Natural killer cell (primary cell): ENCODE data around the gene TSSK6. TPM values are rescaled to one million over a fixed set of nuclear protein-coding genes. Genes with fewer than 3 reads are reported as not detected.
A peak's percentile ranks its signal among the peaks of the same experiment; 100 is the strongest.

ENCODE experiments used
- ATAC-seq, 3 donors: fragments of 150-1000 bp in 2 of 3; fragments of 200-7000 bp in 1 of 3; cut with Tn5 transposase; 1 replicate in 1 of 3; 2 replicates in 2 of 3; pipeline ENCODE4 v1.10.0; 2021; ENCODE audit warnings: mild to moderate bottlenecking in 2 of 3, moderate library complexity in 2 of 3
- DNase-seq, 2 donors: peaks; one replicate each; pipeline versions ENCODE4 v3.0.0 to v3.0.0-alpha.2; 2013 to 2021; ENCODE audit warnings: mixed read lengths in 1 of 2
- H3K27ac ChIP-seq: one replicate; pipeline ENCODE4 v1.5.1; 2013; ENCODE audit warnings: mild to moderate bottlenecking, low read length
- H3K27me3 ChIP-seq: one replicate; pipeline ENCODE4 v1.6.1; 2013; ENCODE audit warnings: low read length; ENCODE audit not compliant: control insufficient read depth, insufficient read depth
- H3K36me3 ChIP-seq: one replicate; pipeline ENCODE4 v1.6.1; 2013; ENCODE audit warnings: low read length; ENCODE audit not compliant: control insufficient read depth, insufficient read depth
- H3K4me1 ChIP-seq: one replicate; pipeline ENCODE4 v1.6.1; 2013; ENCODE audit warnings: low read length; ENCODE audit not compliant: control insufficient read depth, insufficient read depth
- H3K4me3 ChIP-seq: one replicate; pipeline ENCODE4 v1.5.1; 2013; ENCODE audit warnings: low read length
- H3K9me3 ChIP-seq: one replicate; pipeline ENCODE4 v1.6.1; 2013; ENCODE audit warnings: low read length; ENCODE audit not compliant: control insufficient read depth, insufficient read depth
- H3K27ac Mint-ChIP-seq, 2 donors: one replicate each; pipeline ENCODE4 v1.8.0; 2022; ENCODE audit warnings: mild to moderate bottlenecking in 2 of 2, mixed read lengths in 2 of 2, moderate library complexity in 1 of 2
- H3K27me3 Mint-ChIP-seq, 2 donors: one replicate each; pipeline ENCODE4 v1.8.0; 2022; ENCODE audit warnings: low read depth in 2 of 2, mixed read lengths in 2 of 2
- H3K36me3 Mint-ChIP-seq: one replicate; pipeline ENCODE4 v1.8.0; 2022; ENCODE audit warnings: mixed read lengths
- H3K4me1 Mint-ChIP-seq, 2 donors: one replicate each; pipeline ENCODE4 v1.8.0; 2022; ENCODE audit warnings: mixed read lengths in 2 of 2
- H3K4me3 Mint-ChIP-seq: one replicate; pipeline ENCODE4 v1.8.0; 2022; ENCODE audit warnings: mild to moderate bottlenecking, moderate library complexity, mixed read lengths
- H3K9me3 Mint-ChIP-seq, 2 donors: one replicate each; pipeline ENCODE4 v1.8.0; 2022; ENCODE audit warnings: mixed read lengths in 2 of 2
- WGBS: methylation state at CpG from one replicate; pipeline ENCODE4 v1.1.7; 2013; ENCODE audit warnings: missing lambda C conversion rate; ENCODE audit not compliant: insufficient coverage; 5-methylcytosine and 5-hydroxymethylcytosine counted together
- intact Hi-C: fragments of 100-400 bp; cut with micrococcal nuclease; formaldehyde crosslinking; loops from one replicate; pipeline ENCODE4 v1.14.2; 2022
- total RNA-seq, 4 donors: library from RNA; stranded (reverse); fragments of 120-200 nt in 1 of 4; gene quantifications; one replicate each; pipeline versions ENCODE4 v1.2.3 to v1.2.4, GENCODE V29; 2013 to 2022
- TF ChIP-seq, protein P1 (sequence below): fragments of 200-600 bp; IDR thresholded peaks from one replicate; pipeline ENCODE4 v1.8.0; 2022; ENCODE audit warnings: antibody characterized with exemption

TSSK6 gene
- total RNA-seq, 3 donors from 2014 or later (not counting 1 experiment from before 2014, with no cell fraction given) = 2.2 to 2.5 (median 2.3) TPM

DNA sequence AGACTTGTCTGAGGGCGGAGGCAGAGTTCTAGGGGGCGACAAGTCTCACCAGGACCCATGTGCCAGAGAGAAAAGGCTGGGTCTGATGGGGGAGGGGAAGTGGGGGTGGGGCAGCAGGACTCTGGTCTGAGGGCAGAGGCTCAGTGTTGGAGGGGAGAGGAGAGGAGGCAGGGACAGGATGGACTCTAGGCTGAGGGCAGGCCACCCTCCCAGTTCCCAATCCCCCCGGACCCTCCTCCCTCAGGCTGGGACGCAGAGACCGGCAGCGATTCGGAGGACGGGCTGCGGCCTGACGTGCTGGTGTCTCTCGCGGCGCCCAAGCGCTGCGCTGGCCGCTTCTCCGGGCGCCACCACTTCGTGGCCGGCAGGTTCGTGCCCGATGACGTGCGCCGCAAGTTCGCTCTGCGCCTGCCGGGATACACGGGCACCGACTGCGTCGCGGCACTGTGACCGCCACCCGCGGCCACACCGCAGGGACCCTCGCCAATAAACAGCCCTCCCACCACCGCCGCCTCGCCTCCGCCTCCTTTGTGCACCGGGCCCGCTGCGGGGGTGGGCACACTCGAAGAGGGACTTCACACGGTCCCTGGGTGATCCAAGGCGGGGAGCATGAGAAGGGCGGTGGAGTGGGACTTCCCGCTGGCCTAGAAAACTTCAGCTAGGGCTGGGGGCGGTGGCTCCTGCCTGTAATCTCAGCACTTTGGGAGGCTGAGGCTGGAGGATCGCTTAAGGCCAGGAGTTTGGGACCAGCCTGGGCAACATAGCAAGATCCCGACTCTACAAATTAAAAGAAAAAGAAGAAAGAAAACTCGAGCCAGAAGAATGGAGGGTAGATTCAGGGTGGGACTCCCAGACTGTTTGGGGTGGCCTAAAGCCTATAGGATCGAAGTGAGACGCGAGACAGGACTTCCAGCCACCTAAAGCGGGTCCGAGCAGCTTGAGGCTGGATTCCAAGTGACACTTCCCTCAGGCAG, 22.0 kb upstream of the TSSK6 start:
- TF ChIP-seq, protein P1, sequence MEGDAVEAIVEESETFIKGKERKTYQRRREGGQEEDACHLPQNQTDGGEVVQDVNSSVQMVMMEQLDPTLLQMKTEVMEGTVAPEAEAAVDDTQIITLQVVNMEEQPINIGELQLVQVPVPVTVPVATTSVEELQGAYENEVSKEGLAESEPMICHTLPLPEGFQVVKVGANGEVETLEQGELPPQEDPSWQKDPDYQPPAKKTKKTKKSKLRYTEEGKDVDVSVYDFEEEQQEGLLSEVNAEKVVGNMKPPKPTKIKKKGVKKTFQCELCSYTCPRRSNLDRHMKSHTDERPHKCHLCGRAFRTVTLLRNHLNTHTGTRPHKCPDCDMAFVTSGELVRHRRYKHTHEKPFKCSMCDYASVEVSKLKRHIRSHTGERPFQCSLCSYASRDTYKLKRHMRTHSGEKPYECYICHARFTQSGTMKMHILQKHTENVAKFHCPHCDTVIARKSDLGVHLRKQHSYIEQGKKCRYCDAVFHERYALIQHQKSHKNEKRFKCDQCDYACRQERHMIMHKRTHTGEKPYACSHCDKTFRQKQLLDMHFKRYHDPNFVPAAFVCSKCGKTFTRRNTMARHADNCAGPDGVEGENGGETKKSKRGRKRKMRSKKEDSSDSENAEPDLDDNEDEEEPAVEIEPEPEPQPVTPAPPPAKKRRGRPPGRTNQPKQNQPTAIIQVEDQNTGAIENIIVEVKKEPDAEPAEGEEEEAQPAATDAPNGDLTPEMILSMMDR = no peak
- H3K36me3 Mint-ChIP-seq = no peaks in the 10 kb centered on the region
- Histone ChIP-seq H3K9me3 (no peaks in the 10 kb centered on the region), H3K4me1 (peaks cover 43% of the 10 kb centered on the region), H3K27ac (no peak overlapping the region), H3K4me3 (no peak overlapping the region), H3K36me3 (no peaks in the 10 kb centered on the region), H3K27me3 (peaks cover 16% of the 10 kb centered on the region)
- H3K27ac Mint-ChIP-seq = peak overlapping the region; percentile 45 to 53
- H3K27me3 Mint-ChIP-seq = peaks cover 0 to 12% of the 10 kb centered on the region in 2 donors
- ATAC-seq = peak in 1 of 3 donors; percentile 41
- peak in 1 of 2 donors; percentile 69 for DNase-seq
- H3K4me3 Mint-ChIP-seq = peak overlapping the region; percentile 84
- WGBS = 54% methylated on average over 59 of the region's 59 CpGs
- intact Hi-C loops = no loop called here
- no peaks in the 10 kb centered on the region for H3K9me3 Mint-ChIP-seq
- H3K4me1 Mint-ChIP-seq = peaks cover 14 to 42% of the 10 kb centered on the region in 2 donors

DNA sequence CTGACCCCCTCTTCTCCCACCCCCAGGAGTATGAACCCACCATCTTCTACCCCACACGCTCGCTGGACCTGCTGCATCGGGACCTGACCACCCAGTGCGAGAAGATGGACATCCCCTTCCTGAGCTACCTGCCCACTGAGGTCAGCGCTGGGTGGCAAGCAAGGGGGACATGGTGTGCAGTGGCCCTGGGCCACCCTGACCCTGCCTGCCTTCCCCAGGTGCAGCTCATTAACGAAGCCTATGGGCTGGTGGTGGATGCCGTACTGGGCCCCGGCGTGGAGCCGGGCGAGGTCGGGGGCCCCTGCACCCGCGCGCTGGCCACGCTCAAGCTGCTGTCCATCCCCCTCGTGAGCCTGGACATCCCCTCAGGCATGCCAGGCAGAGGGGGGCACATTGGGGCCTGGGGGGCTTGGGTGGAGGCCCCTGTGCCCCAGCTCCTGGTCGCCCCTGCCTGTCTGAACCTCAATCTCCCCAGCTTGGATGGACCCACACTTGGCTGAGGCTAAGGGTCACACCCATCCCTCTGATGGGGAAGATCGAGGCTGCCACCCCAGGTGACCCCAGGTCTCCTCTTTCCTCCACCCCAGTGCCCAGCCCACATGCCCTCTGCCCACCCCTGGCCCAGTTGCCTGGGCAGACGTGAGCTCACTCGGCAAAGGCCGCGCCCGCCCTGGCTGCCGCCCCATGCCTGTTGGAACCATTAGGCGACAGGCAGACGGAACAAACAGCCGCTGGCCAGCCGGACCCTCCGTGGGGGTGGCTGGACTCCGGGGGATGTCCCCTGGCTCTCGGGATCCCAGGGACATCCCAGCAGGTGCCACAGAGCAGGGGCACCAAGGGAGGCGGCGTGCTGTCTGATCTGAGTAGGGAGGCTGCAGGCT, 20.2 kb upstream of the TSSK6 start:
- Histone ChIP-seq H3K27ac (no peak overlapping the region), H3K9me3 (no peaks in the 10 kb centered on the region), H3K27me3 (peaks cover 4% of the 10 kb centered on the region), H3K4me3 (no peak overlapping the region), H3K4me1 (peaks cover 32% of the 10 kb centered on the region), H3K36me3 (no peaks in the 10 kb centered on the region)
- ATAC-seq (no peak), DNase-seq (no peak)
- no peaks in the 10 kb centered on the region for H3K9me3 Mint-ChIP-seq
- peak overlapping the region in 1 of 2 donors; percentile 47 for H3K27ac Mint-ChIP-seq
- TF ChIP-seq, protein P1 = no peak
- intact Hi-C loops = no loop called here
- H3K4me1 Mint-ChIP-seq = peaks cover 19 to 33% of the 10 kb centered on the region in 2 donors
- H3K4me3 Mint-ChIP-seq = no peak overlapping the region
- 95% methylated on average over 34 of the region's 34 CpGs for WGBS
- no peaks in the 10 kb centered on the region for H3K36me3 Mint-ChIP-seq
- peaks cover 0 to 11% of the 10 kb centered on the region in 2 donors for H3K27me3 Mint-ChIP-seq

DNA sequence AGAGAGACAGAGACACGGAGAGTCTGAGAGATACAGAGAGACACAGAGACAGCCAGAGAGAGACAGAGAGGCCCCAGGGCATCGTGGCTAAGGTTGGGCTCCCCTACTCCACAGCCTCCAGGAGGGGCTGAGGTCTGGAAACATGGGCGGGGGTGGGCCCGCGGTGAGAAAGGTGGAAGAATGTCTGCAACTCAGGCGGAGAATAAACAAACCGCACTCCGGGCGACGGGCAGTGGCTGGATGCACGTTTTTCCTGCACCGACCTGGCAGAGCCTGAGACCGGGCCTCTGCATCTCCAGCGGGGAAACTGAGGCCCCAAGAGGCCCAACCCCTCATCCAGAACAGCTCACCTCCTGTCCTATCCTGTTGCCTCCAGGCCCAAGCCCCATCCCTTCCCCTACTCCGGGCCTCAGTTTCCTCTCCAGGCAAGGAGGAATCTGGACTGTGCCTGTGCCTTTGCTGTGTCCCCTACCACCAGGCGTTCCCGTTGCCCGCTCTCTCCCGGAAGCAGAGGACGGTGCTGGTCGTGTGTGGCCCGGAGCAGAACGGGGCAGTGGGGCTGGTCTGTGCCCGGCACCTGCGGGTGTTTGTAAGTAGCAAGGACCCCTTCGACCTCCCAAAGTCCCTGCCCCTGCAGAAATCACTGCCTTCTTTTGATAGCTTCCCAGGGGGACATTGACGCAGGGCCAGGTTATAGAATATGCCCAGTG, 19.4 kb upstream of the TSSK6 start:
- Mint-ChIP-seq H3K4me3 (no peak overlapping the region), H3K9me3 (no peaks in the 10 kb centered on the region), H3K27me3 (peaks cover 0 to 11% of the 10 kb centered on the region in 2 donors), H3K36me3 (no peaks in the 10 kb centered on the region), H3K4me1 (peaks cover 19 to 31% of the 10 kb centered on the region in 2 donors), H3K27ac (no peak overlapping the region)
- Histone ChIP-seq H3K27ac (no peak overlapping the region), H3K4me1 (peaks cover 28% of the 10 kb centered on the region), H3K36me3 (no peaks in the 10 kb centered on the region), H3K27me3 (peaks cover 3% of the 10 kb centered on the region), H3K9me3 (no peaks in the 10 kb centered on the region), H3K4me3 (no peak overlapping the region)
- ATAC-seq (no peak), DNase-seq (no peak)
- TF ChIP-seq, protein P1 = no peak
- 92% methylated on average over 27 of the region's 27 CpGs for WGBS
- intact Hi-C loops = no loop called here
